Measurements from ENCODE around the gene ANTXR2.
"Not testable (repeated sequence)": the region's sequence is repeated elsewhere in the genome, so short reads cannot be mapped to it uniquely, and the experiment has no call there.

Gene ANTXR2

DNA sequence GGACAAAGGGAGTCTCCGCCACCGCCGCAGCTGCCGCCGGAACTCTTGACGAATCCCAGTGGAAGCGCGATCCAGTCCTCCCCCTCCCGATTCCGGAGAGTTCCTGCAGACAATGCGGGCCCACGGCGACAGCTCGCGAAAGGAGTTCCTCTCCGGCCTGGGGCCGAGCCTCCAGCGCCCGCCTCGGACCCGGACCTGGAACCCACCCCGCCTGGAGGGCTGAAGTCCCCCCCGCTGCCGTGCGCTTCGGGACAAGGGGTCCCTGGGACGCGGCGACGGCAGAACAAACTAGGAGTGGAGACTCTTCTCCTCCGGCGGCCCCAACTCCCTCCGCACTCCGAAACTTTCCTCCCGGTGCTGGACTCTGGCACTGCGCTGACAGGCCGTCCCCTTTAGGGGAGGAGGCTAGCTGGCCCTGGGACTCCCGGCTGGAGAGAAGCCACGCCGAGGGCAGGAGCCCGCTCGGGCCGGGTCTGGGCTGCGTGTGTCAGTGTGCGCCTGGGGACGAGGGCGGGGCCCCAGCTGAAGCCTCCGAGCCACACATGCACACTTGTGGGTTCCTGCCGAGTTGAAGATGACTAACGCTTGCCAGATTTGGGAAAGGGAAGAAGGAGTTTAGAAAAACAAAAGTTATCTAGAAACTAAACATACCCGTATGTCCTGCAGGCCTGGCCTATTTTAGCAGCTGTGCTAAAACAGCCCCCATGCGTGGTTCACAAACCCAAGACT lies at the start of gene ANTXR2:
TSS of gene ANTXR2 (minus strand) at position 486 of the 729 bp plus-strand sequence. CDS start 669 bp downstream, outside the sequence.
- DNase-seq: peak; percentile 70 to 85

GRCh38 chr4:80121815-80122214 lies 48.8 kb upstream of the ANTXR2 start:
- not testable (repeated sequence) for DNase-seq

DNA sequence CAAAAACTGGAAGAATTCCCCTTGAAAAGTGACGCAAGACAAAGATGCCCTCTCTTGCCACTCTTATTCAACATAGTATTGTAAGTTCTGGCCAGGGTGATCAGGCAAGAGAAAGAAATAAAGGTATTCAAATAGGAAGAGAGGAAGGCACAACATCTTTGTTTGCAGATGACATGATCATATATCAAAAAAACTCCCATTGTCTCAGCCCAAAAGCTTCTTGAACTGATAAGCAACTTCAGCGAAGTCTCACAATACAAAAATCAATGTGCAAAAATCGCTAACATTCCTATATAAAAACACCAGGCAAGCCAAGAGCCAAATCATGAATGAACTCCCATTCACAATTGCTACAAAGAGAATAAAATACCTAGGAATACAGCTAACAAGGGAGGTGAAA lies 46.6 kb upstream of the ANTXR2 start:
- DNase-seq: not testable (repeated sequence)

- DNase-seq: no peak
Measured at GRCh38 chr4:80116516-80116915, 43.5 kb upstream of the ANTXR2 start.

- no peak for DNase-seq
Measured at GRCh38 chr4:80115368-80116181, 42.5 kb upstream of the ANTXR2 start.

DNA sequence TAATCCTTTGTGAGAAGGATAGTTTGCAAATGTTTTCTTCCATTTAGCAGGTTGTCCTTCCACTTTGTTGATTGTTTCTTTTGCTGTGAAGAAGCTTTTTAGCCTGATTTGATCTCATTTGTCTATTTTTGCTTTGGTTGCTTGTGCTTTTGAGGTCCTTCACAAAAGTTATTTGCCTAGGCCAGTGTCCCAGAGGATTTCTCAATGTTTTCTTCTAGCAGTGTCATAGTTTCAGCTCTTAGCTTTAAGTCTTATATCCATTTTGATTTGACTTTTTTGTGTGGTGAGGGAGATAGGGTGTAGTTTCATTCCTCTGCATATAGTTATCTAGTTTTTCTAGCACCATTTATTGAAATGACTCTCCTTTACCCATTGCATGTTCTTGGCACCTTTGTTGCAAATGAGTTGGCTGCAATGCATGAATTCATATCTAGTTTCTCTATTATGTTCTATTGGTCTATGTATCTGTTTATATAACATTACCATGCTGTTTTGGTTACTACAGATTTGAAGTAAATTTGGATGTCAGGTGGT lies 41.8 kb upstream of the ANTXR2 start:
- no peak for DNase-seq

DNA sequence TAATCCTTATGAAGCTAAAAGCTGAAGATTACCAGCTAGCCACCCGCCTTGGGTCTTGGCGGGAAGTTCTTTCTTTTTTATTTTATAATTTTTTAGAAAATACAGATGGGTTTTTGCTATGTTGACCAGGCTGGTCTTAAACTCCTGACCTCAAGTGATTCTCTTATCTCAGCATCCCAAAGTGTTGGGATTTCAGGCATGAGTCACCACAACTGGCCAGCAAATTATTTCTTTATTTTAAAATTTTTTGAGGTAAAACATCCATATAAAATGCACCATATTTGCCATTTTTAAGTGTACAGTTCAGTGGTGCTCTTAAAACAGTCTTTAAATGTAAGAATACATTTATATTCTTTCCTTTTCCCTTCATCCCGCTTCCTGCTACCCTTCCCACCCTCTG lies 40.6 kb upstream of the ANTXR2 start:
- no peak for DNase-seq

- no peak for DNase-seq
Measured at GRCh38 chr4:80112236-80112635, 39.2 kb upstream of the ANTXR2 start.

DNA sequence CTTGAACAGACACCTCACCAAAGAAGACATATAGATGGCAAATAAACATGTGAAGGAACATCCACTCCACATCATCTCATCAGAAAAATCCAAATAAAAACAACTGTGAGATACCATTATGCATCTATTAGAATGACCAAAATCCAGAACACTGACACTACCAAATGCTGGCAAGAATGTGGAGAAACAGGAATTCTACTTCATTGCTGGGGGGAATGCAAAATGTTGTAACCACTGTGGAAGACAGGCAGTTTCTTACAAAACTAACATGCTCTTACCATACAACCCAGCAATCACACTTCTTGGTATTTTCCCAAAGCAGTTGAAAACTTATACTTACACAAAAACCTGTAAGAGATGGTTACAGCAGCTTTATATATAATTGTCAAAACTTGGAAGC lies 38.2 kb upstream of the ANTXR2 start:
- DNase-seq: no peak

GRCh38 chr4:80107374-80107773 lies 34.3 kb upstream of the ANTXR2 start:
- DNase-seq: no peak

DNA sequence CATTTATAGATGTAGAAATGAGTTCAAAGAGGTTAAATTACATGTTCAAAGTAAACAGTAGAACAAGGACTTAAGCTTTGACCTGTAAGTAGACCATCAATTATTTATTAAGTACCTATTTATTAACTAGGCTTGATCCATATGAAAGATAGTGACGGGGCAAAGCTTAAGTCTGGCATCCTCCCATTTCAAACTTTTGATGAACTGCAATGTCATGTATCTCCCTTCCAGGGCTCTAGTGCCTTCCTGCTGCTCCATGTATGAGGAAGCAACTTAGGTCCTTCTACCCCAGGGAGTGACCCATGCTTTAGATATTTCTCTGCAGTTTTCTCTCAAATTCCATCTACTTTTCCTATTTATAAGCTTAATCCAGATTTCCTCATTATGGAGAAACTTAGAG lies 31.9 kb upstream of the ANTXR2 start:
- DNase-seq: no peak

DNA sequence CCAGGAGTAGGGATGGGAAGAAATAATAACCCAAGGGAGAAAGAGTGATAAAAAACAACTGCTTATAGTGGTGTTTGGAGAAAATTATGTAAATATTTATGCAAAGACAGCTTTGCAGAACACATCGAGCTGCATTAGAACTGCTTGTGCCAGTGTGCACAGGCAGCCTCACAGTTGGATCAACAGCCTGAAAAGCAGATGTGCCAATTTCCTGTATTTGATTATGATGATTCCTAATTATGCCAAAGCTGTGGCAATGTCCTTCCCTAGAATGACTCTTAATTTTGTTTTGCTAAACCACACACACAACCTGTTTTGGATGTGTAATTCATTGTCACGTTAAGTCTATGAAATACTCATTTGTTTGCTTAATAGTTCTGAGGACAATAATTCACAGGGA lies 30.6 kb upstream of the ANTXR2 start:
- DNase-seq: peak in 1 of 2 donors; percentile 4

- DNase-seq: no peak
Measured at GRCh38 chr4:80101792-80102116, 28.7 kb upstream of the ANTXR2 start.

GRCh38 chr4:80101071-80101791 lies 28.2 kb upstream of the ANTXR2 start:
- DNase-seq: no peak

DNA sequence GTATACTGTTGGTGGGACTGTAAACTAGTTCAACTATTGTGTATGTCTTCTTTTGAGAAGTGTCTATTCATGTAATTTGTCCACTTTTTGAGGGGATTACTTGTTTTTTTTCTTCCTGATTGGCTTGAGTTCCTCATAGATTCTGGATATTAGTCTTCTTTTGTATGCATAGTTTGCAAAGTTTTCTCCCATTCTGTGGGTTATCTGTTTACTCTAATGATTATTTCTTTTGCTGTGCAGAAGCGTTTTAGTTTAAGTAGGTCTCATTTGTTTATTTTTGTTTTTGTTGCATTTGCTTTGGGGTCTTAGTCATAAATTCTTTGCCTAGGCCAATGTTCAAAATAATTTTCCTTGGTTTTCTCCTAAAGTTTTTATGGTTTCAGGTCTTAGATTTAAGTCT lies 26.6 kb upstream of the ANTXR2 start:
- DNase-seq: no peak

GRCh38 chr4:80098635-80099034 lies 25.6 kb upstream of the ANTXR2 start:
- DNase-seq: no peak

- no peak for DNase-seq
Measured at GRCh38 chr4:80097400-80098177, 24.6 kb upstream of the ANTXR2 start.

DNA sequence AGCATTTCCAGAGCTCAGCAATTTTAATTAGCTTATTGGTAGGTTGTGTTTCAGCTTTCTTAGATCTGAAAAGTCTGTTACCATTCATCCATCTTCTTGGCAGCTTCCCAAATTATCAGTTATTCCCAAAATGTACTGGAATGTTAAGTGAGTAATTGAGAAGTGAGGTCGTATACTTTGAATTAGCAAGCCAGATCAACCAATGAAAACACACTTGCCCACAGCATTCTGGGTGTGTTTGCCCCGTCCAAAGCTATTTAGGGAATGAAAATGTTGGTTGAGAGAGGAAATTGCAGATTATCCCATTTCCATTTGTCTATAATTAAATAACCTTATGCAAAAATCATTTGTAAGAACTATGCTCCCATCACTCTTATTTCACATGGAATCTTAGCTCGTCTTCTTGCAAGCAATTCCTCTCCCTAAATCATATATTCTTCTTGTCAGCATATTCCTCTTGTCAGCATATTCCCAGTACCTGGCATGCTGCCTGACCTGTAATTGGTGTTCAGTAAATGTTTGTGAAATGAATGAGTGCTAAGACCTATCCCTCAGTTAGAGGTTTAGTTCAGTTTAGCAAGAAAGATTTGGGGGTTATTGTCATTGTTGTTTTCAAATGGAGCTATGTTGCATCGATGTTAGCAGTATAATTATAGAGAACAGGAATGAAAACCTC lies 23.3 kb upstream of the ANTXR2 start:
- DNase-seq: no peak

- no peak for DNase-seq
Measured at GRCh38 chr4:80094191-80094590, 21.2 kb upstream of the ANTXR2 start.

- no peak for DNase-seq
Measured at GRCh38 chr4:80093563-80093962, 20.5 kb upstream of the ANTXR2 start.

- no peak for DNase-seq
Measured at GRCh38 chr4:80092847-80093246, 19.8 kb upstream of the ANTXR2 start.

DNA sequence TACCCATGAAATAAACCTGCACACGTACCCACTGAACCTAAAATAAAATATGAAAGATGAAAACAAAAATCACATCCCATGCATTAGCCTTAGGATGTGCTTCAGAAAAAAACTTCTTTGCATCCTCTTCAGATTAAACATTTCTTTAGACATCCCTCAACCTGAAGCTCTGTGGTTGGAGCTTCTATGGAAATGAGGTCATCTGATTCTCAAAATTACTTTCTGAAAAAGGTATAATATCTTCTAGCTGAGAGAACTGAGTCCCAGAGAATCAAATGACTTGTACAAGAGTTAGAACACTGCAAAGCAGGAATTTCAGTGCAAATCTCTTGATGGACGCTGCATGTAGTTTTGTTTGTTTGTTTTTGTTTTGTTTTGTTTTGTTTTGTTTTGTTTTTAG lies 19.1 kb upstream of the ANTXR2 start:
- DNase-seq: no peak

All from CD4-positive, alpha-beta T cell treated with Interleukin-1 beta for 1 hour (primary cell).